GM19025 (cell line): ENCODE data around the gene TMEM247.

Experiments used
- ATAC-seq: cut with Tn5 transposase; IDR thresholded peaks from one replicate; pipeline ENCODE4 v1.9.1; 2021; ENCODE audit warnings: mild to moderate bottlenecking, low read depth, moderate library complexity; ENCODE audit not compliant: unreplicated experiment

Gene TMEM247

DNA sequence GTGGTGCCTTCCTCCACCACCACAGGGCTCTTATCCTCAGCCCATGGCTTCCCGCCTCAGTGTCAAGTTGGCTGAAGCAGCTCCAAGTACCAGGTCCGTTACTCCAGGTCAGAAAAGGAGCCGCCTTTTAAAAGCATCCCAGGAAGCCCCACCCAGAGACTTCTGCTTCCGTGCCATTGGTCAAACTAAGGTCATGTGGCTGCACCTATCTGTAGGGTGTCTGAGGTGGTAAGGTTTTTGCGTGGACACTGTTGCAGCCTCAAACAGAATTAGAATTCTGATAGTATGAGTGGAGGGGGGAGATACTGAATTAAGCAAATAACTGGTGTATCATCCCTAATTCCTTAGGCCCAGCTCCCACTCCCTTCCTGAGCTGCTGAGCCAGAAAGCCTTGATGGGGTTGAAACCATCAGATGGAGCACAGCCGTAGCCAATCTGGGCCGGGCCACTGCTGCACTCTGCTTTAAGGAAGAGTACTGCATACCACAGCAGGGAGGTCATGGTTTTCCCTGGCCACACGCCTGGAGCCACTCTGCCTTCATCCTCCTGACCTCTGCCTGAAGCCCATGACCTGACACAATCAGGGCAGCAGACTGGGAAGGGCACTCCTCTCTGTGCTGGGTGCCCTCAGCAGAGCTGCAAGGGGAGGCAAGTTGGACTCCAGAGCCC, 8.4 kb downstream of the TMEM247 start:
- no peak for ATAC-seq

DNA sequence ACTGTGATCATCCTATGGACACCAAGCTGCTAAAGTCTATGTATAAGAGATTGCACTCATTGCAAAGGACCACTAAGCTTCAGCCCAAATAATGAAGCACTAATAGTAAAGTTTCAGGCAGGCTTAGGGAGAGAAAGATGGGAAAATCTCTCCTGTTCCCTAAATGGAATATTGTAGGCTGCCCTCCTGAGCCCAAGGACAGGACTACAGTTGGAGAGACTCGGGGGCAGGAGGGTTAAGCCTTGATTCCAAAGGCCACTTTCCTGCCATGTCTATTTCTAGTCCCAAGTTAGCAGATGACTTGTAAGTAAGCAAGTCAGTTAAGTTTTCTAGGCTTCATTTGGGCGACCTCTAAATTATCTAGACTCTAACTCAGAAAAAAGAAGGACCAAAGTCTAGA, 9.0 kb downstream of the TMEM247 start:
- no peak for ATAC-seq

DNA sequence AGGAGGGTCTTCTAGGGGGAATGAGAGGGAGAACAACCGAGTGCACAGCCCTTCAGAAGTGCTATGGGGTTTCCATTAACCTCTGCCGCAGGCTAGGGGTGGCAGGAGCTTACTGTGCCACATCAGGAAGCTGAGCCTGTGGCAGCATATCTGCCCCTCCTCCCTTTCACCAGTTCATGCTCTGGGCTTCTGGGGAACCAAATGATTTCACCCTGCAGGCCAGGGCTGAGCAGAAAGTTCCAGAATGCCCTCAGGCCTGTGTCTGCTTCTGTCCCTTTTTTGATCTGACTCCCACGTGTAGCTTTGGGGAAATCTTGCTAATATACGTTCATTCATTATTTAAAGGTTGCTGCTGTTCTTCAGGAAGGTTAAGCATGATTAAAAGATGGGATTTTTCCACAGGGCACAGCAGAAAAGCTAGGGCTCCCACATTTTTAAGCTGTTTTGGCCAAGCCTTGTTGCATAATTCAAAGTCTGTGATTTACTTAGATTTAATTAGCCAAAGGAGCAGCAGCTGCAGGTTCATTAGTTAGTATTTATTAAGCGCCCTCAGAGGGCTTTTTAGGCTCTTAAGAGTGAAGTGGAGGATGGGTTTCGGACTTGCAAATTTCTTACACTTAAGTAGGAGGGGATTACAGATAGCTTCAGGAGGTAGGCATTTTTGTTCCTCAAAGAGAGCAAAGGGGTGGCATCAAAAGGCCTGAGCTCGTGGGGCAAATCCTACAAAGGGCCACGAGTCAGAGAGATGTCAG, 10.2 kb downstream of the TMEM247 start:
- no peak for ATAC-seq

DNA sequence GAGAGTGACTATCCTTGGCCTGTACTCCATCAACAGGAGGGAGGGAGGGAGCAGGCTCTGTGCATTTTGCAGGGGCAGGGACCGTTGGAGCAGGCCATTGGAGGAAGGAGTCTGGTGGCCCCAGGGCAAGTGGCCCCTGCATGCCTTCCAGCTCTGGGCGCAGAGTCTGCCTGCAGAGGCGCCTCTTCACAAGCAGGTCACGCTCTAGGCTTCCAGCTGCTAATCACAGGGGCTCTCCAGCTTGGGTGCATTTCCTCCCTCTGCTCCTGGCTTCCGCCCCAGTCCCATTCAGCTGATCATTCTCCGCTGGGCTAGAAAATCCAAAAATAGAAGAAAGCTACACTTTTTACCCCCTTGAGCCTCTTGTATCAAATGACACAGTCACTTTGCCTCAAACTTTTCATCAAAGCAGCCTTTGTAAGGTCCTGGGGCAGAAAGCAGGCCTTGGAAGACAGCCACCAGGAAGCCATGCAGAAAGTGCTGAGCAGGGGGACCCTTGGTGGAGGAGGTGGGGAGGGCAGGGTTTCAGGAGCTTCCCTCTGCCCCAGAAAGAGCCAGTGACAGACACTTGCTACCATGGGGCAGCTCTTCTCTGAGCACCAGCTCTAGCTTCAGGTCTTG, 11.3 kb downstream of the TMEM247 start:
- ATAC-seq, result peak; percentile 51

DNA sequence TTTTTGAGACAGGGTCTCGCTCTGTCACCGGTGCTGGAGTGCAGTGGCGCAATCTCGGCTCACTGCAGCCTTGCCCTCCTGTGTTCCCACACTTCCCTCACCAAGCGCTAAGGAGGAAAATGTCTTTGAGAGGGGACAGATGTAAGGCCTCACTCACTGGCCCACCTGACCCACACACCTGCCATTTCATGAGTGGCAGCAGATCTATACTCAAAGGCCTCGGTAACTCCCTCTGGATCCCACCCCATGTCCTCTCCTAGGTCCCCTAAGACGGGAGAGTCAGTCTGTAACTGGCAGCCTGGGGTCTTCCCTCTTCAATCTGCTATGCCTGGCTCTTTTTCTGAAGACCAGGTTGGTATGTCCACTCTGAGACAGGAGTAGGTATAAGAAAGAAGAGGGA, 12.9 kb downstream of the TMEM247 start:
- ATAC-seq, result no peak

DNA sequence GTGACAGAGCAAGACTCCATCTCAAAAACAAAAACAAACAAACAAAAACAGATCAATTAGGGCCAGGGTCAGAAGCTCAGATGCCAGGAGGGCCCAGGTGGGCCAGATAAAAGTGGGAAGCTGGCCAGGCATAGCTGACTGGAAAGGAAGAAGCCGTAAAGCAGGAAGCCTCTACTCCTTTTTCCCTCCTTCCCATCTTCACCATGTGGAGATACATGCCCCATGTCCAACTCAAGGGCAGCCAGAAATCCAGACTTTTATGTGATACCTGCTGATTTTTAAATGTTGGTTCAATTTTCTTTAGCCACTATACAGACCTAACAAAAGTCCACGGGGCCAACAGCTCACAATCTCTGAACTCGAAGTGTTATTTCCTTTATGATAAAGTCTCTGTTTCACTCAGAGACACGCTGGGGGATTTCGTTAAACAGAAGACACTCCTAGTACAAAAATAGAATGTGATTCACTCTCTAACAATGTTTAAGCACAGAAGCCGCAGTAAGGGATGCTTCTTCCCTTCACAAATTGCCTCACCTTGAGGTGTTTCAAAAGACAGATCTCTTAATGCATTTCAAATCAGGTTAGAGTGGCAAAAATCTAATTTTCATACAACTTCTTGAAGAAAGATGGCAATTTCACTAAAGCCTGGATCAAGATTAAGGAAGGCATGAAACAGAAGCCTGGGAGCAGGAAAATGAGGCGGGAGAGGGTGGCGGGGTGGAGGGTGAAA, 14.0 kb downstream of the TMEM247 start:
- ATAC-seq, result peak; percentile 76

DNA sequence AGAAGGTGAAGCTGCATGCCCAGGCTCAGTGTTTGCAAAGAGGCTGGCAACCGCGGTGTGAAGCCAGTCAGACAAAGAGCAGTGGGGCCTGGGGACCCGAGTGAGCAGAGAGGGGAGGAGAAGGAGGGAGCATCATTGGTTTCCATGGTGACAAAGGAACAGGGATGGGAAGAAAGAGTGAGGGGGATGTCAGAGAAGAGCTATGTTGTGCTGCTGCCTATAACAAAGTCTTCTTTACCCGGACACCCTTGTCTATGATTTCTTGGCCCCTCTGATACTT, 14.5 kb downstream of the TMEM247 start:
- ATAC-seq, result no peak

DNA sequence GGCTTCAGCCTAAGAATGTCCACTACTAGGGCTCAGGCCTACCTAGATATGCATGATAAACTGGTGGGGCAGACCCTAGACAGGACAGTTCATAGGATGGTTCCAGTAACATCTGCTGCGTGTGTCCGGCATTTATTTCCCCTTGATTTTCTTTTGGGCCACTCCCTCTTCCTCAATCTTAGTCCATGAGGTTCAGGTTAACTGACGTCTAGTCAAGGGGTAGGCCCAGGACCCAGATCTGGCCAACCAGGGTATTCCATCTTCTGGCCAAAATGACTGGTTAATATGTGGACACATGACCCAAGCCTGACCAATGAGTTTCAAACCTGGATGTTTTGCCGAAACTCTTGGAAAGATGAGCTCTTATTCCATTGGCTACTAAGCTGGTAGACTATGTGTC, 15.2 kb downstream of the TMEM247 start:
- no peak for ATAC-seq

DNA sequence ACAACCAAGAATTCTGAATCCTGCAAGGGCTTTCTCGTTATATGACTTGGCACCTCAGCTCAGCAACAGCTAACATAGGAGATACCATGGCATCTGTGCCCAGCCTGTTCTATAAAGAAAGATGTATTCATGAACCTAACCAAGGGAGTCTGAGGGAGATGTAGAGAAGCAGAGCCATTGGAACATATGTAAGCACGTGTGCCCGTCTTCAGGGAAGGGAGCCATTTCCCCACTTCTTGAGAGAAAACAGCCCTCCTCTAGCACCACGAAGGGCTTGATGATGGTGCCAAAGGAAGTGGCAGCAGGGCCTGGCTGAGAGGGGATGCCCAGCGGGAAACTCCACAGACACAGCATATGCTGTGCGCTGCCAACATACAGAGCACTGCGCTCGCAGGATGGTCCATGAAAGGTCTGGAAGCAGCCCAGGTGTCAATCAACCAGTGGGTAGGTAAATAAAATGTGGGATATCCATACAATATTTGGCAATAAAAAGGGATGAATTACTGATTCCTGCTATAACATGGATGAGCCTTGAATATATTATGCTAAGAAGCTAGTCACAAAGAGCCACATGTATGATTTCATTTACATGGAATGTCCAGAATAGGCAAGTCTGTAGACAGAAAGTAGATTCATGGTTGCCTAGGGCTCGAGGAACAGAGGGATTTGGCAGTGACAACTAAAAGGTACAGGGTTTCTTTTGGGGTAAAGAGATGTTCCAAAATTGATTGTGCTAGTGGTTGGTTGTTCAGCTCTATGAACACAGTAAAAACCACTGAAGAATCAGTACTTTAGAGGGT, 16.1 kb downstream of the TMEM247 start:
- no peak for ATAC-seq

DNA sequence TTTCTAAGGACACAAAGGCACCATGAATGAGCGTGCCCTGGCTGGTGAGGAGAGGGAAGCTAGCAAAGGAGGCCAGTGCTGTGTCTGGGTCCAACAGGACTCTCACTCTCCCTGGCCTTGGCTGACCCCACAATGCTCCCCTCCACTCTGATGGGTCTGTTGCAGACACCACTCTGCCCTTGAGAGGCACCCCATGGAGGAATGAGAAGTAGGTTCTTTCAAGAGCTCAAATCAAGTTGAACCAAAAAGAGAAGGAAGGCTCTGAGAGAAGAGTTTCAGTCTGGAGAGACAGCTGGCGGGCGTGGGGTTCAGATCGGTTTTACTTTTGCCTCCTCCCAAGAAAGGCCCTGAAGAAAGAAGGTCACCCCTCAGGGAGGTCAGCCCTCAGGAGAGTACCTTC, 18.4 kb downstream of the TMEM247 start:
- no peak for ATAC-seq

DNA sequence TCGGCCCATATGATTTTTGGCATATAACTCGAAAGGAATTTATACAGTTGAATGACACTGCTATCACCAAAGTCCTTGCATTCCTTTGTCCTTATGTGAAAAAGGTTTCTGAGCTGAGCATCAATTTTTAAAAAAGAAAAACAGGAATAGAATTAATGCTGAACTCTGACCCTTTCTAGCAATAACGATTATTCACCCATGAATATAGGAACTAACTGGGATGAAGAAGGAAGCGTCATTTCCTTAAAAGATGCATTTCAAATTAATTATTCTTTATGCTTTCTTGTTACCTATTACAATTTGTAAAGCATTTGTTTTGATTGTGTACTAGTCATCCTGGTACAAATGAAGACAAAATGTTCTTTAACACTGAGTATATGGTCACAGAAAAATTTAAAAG, 19.3 kb downstream of the TMEM247 start:
- ATAC-seq, result no peak

DNA sequence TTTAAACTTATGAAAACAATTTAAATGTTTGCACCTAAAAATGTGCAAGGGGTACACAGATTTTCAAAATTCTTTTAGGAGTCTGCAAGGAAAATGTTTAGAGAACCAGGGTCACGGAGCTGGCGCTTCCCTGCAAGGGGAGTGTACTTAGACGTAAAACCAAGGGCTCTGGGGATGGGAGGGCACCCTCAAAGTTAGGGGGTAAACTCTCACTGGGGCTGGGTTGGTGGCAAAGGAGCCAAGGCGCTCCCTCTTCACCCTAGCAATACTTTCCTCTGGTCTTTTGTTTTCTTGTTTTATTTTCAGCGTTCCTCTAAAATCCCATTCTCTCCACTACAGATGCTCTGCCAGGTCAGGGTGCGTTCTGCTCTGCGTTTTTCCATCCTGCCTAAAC, 20.0 kb downstream of the TMEM247 start:
- no peak for ATAC-seq

DNA sequence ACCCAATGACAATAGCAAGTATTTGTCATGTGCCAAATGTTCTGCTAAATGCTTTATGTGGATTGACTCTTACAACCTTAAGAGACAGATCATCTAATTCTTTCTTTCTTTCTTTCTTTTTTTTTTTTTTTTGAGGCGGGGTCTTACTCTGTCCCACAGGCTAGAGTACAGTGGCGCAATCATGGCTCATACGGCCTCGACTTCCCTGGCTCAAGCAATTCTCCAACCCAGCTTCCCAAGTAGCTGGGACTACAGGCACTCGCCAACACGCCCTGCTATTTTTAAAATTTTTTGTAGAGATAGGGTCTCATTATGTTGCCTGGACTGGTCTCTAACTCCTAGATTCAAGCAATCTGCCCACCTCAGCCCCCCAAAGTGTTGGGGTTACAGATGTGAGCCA, 21.4 kb downstream of the TMEM247 start:
- ATAC-seq, result no peak

DNA sequence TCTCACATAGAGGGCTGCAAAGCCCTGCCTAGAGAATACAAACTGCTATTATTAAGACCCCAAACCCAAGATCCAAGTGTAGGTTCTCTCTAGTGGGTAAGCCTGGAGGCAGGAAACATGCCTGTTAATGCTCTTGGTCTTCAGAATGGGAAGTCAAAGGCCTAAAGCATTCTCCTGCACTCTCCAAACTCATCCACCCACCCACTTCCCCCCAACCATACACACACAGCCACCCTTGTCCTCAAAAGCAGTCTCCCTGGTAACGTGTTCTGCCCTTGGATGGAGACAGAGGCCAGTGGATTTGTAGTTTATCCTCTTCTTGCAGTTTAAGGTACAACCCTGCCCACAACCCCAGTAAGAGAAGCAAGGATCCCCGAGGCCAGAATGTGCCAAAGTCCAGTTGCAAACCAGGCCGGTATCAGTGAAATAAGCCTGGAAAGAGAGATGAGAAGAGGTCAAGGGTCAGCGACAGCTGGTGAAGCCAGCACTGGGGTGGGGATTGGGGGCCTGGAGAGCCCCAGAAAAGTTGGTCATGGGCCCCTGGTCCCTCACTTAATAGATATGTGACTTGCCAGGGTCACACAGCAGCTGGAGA, 23.0 kb downstream of the TMEM247 start:
- ATAC-seq, result no peak

DNA sequence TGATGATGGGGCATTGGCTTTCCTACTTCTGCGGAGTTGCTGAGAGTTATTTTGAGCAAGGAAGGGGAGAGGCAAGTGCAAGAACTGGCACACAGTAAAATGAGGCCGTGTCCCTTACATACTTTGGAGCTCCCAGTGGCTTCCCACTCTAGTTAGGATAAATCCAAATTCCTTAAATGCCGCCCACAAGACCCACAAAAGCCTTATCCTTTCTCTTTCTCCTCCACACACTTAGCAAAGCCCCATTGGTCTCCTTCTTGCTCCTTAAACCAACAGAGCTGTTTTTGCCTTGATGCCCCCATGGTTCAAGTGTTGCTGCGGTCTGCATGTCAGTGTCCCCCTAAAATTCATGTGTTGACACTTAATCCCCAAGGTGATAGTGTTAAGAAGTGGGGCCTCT, 24.3 kb downstream of the TMEM247 start:
- ATAC-seq, result no peak

DNA sequence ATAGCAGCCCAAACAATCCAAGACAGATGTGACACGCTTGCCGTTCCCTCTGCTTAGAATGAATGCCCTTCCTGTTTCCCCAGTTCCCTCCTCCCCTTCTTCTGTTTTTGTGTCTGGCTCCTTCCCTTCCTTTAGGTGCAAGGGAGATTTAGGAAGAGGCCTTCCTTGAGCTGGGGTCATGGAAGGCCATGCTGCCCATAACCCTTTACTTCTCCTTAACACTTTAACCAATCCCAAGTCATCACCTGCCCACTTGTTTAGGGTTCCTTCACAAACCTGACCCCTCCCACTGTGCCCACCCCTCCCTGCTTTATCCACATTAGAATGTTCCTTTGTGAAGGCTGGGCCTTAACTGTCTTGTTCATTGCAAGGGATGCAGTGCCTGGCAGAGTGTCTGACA, 24.9 kb downstream of the TMEM247 start:
- no peak for ATAC-seq

DNA sequence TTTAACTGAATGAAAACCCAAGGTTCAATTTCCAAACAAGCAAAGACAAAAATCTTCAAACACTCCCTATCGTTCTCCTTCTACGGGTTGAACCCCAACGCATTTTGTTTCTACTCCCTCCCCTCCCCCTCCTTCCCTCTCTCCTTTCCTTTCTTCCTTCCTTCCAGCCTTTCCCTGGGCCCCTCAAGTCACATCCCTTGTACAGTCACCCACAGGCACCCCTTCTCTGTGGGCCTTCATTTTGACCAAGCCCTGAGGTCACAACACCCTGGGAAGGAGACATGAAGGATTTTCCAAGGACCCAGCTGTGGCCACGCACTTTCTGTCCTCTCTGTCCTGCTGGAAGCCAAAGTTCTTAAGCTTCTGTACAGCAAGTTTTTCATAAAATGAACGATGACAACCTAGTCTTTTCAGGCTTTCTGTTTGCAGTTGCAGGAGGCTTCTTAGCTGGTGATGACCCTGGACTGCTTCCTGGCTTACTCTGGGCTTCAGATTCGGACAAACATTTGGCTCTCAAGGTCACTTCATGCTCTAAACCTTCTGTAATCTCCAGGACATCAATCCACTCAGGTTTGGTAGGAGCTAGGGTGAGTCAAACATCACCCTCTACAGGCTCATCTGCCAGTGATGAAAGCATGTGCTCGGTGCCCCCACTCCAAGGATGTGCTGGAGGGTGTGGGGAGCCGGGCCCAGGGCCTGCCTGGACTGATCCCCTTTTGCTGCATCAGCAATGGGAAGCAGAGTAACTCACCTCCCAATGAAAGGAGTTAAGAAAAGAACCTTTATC, 25.5 kb downstream of the TMEM247 start:
- ATAC-seq, result no peak

DNA sequence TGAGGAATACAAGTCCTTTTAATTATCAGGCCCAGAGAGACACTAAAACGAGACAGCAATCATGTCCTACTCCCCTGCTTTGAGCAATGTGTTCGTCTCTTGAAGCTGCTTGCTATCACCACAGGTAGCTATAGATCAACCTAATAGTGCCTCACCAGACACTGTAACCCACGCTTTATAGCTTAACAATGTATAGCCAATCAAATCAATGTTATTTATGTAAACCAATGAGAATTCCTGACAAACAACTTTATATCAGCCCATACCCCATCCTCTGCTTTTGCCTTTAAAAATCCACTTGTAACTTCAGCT, 26.1 kb downstream of the TMEM247 start:
- no peak for ATAC-seq

DNA sequence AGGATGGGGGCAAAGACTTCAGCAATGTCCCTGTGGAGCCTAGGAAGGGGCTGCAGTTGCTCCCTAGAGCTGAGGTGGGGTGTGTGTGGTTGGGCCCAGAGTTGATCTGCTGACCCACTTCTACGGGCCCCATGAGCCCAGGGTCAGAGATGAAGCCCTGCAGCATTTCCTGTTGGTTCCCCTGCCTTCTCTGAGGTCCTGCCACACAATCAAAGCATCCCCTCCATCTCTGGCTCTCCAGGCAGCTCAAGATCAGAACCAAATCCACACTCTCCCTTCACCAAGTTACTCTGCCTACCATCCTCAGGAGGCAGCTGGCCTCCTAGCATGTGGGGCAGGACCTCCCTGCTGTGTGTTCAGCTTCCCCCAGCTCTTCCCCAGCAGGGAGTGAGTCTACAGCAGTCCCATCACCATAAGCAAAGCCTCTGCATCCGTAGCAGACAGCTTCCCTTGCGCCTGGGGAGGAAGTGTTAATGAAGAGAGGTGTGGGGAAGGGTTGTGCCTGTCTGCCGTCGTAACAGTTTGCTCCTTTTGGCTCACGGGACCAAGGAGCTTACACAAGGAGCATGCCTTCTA, 26.9 kb downstream of the TMEM247 start:
- ATAC-seq, result no peak
